ENCODE measurements around the gene KCNQ5. TPM values are rescaled to one million over a fixed set of nuclear protein-coding genes. Genes with fewer than 3 reads are reported as not detected.

KCNQ5 gene
- total RNA-seq, 1 donor from 2014 or later: 0.11 TPM

DNA sequence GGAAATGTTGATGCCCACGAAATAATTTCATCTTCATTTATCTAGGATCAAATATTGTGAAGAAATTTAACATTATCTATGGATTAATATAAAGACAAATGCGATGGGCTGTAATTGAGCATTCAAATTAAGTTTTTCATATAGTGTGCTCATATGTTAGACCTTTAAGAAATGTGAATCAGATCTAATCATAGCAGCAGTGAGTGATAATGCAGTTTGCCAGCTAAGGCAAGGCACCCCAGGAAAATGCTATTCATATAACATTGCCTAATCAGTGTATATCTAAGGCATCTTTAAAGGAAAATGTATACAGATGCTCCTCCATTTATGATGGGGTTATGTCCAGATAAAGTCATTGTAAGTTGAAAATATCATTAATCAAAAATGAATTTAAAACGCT, 135.2 kb downstream of the KCNQ5 start:
- no peak overlapping the region for H3K4me3 ChIP-seq
- H3K4me1 ChIP-seq: peaks cover 4% of the 10 kb centered on the region
- intact Hi-C loops (cut with micrococcal nuclease): no loop called here
- no peak for DNase-seq
- H3K27ac ChIP-seq (replicated peaks): no peak overlapping the region
- H3K27me3 ChIP-seq (ENCODE audit: low read depth): no peaks in the 10 kb centered on the region
- no peak for TF ChIP-seq CTCF (IDR thresholded peaks at IDR 0.05; ENCODE audit: borderline replicate concordance)
- no peaks in the 10 kb centered on the region for H3K36me3 ChIP-seq
- H3K9me3 ChIP-seq (replicated peaks): no peaks in the 10 kb centered on the region

GRCh38 chr6:72757926-72758325, 136.1 kb downstream of the KCNQ5 start:
- Histone ChIP-seq H3K4me3 (no peak overlapping the region), H3K4me1 (peaks cover 4% of the 10 kb centered on the region), H3K36me3 (no peaks in the 10 kb centered on the region), H3K27ac (replicated peaks) (no peak overlapping the region), H3K27me3 (ENCODE audit: low read depth) (no peaks in the 10 kb centered on the region), H3K9me3 (replicated peaks) (no peaks in the 10 kb centered on the region)
- intact Hi-C loops (cut with micrococcal nuclease): no loop called here
- DNase-seq: no peak
- no peak for TF ChIP-seq CTCF (IDR thresholded peaks at IDR 0.05; ENCODE audit: borderline replicate concordance)

- Histone ChIP-seq H3K9me3 (replicated peaks) (no peaks in the 10 kb centered on the region), H3K4me1 (peaks cover 4% of the 10 kb centered on the region), H3K36me3 (no peaks in the 10 kb centered on the region), H3K4me3 (no peak overlapping the region), H3K27me3 (ENCODE audit: low read depth) (no peaks in the 10 kb centered on the region), H3K27ac (replicated peaks) (no peak overlapping the region)
- no peak for TF ChIP-seq CTCF (IDR thresholded peaks at IDR 0.05; ENCODE audit: borderline replicate concordance)
- DNase-seq: no peak
- intact Hi-C loops (cut with micrococcal nuclease): no loop called here
Observed at GRCh38 chr6:72758901-72759300, 137.0 kb downstream of the KCNQ5 start.

DNA sequence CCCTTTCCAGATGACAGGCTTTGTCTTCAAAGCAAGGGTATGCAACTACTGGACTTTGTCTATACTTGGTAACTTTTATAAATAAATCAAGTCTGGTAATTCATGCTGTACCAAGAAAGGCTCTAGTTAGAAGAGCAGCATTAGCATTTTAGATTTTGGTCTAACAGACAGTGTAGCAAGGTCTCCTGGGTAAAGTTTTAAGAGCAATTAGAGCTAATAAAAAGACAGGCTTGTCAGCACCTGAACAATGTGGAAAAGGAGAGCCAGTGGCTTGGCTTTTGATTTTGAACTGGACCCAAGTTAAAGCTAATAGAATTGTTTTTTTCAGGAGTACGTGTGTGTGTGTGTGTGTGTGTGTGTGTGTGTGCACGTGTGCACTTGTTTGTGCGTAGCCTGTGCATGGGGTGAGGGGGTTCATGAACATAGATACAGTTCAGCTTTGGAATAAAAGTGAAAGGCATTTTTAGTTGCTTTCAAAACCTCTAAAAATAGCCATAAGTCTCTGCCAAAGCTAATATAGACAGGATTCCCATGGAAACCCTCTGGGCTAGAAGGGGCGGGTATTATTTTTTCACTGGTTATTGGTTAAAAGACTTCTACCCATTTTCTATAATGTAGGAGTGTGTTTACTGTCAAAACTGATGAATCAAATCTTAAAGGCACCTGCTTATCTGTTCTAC, 138.4 kb downstream of the KCNQ5 start:
- H3K36me3 ChIP-seq: no peaks in the 10 kb centered on the region
- H3K9me3 ChIP-seq (replicated peaks): no peaks in the 10 kb centered on the region
- no peak overlapping the region for H3K4me3 ChIP-seq
- TF ChIP-seq CTCF (IDR thresholded peaks at IDR 0.05; ENCODE audit: borderline replicate concordance): no peak
- H3K27ac ChIP-seq (replicated peaks): no peak overlapping the region
- intact Hi-C loops (cut with micrococcal nuclease): no loop called here
- DNase-seq: no peak
- H3K4me1 ChIP-seq: peaks cover 4% of the 10 kb centered on the region
- H3K27me3 ChIP-seq (ENCODE audit: low read depth): no peaks in the 10 kb centered on the region

DNA sequence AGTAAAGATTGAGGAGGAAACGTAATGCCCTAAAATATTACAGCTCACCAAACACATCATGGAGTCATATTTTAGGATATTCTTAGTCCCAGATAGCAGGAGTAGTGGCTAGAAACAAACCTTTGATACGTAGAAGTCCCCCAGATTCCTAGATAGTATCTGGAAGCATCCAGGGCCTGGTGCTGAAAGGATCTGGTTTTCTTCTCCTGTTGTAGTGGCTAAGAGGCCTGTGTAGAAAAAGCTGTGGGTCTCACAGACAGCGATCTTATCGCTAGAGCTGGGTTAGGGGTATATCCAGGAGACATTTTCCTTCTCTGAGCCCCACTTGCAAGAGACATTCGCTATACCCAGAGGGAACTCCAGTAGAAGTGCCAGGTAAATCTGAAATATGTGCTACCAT, 139.9 kb downstream of the KCNQ5 start:
- Histone ChIP-seq H3K27me3 (ENCODE audit: low read depth) (no peaks in the 10 kb centered on the region), H3K9me3 (replicated peaks) (no peaks in the 10 kb centered on the region), H3K4me3 (no peak overlapping the region), H3K4me1 (peaks cover 4% of the 10 kb centered on the region), H3K27ac (replicated peaks) (no peak overlapping the region), H3K36me3 (no peaks in the 10 kb centered on the region)
- TF ChIP-seq CTCF (IDR thresholded peaks at IDR 0.05; ENCODE audit: borderline replicate concordance): no peak
- intact Hi-C loops (cut with micrococcal nuclease): no loop called here
- DNase-seq: no peak
